CD4-positive, alpha-beta T cell treated with Interleukin-1 beta for 1 hour (primary cell): ENCODE data around the gene FAM83G.
"Not testable (repeated sequence)": the region's sequence is repeated elsewhere in the genome, so short reads cannot be mapped to it uniquely, and the experiment has no call there.

Experiments used
- DNase-seq, 2 donors: peaks; one replicate each; pipeline ENCODE4 v3.0.0-alpha.2; 2020 to 2022

FAM83G gene

DNA sequence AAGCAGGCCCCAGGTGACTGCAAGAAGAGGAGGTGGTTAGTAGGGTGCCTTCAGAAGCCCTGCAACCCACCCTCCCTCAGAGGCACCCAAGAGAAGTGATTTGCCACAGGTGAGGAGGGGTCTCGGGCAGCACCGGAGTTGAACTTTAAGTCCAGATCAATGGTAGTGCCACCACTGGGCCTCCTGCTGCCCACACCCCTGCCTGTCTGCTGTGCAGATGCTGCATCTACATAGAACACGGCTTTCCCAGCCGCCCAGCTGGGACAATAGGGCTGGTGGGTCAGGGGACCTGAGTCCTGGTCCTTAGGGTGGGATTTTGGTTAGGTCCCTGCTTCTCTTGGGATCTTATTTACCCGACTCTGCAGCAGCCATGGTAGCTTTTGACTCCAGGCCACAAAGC lies 17.6 kb upstream of the FAM83G start:
- DNase-seq: no peak

DNA sequence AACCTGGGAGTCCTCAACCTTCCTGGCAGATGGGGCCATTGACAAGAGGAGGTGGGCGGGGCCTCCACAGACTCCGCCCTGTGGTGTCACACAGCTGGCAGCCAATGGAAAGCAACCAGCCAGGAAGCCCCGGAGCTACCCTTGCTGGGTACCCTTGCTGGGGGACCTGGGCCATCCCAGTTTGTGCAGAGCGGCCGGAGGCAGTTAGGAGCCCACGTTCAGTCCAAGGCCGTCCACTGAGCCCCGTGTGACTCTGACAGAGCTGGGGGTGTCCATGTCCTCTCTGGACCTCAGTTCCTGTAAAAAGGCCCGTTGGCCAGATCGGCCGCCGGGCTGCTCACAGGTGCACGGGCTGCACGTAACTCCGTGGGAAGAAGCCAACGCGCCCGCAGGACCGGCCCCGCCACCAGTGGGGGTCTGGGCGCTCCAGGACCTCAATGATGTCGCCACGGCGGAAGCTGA lies 17.1 kb upstream of the FAM83G start:
- peak; percentile 43 to 44 for DNase-seq

DNA sequence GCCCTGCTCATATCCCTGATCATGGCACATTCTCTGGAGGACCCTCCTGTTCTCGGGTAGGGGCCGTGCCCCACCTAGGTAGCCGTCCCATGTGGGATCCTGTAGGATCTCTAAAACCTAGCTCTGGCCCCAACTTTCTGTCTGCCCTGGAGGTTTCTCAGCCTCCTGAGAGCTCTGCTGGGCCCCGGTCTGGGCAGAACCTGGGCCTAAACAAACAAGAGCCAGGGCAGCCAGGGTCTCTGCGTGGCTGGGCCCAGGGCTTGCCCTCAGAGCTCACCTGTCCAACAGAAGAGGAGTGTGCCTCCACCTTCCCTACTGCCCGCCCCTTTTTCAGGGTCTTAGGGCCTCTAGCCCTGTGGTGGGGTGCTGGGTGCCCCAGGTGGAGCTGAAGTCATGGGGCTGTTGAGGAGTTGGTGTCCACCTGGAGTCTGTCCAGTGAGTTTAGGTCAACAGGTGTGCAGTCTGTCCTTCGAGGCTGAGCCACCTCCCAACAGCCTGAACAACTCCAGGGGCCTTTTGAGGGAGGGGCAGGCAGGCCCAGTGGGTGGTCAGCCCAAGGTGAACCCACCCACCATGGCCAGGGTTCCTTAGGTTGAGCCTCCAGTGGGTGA lies 16.6 kb upstream of the FAM83G start:
- DNase-seq: not testable (repeated sequence)

DNA sequence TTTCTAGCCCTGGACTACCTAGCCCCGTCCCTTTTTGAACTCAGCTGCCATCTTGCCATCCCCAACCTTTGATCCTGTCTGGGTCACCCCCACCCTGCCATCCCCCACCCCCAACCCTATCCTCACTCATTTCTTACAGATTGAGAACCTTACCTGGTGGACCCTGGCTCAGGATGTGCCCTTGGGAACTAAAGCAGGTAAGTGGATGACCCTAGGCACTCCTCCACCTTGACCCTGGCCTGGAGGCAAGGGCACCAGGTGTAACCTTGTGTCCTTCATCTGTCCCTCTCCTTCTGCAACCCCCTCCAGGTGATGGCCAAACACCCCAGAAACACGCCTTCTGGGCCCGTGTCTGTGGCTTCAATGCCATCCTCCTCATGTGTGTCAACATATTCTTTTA lies 15.5 kb upstream of the FAM83G start:
- DNase-seq: no peak

DNA sequence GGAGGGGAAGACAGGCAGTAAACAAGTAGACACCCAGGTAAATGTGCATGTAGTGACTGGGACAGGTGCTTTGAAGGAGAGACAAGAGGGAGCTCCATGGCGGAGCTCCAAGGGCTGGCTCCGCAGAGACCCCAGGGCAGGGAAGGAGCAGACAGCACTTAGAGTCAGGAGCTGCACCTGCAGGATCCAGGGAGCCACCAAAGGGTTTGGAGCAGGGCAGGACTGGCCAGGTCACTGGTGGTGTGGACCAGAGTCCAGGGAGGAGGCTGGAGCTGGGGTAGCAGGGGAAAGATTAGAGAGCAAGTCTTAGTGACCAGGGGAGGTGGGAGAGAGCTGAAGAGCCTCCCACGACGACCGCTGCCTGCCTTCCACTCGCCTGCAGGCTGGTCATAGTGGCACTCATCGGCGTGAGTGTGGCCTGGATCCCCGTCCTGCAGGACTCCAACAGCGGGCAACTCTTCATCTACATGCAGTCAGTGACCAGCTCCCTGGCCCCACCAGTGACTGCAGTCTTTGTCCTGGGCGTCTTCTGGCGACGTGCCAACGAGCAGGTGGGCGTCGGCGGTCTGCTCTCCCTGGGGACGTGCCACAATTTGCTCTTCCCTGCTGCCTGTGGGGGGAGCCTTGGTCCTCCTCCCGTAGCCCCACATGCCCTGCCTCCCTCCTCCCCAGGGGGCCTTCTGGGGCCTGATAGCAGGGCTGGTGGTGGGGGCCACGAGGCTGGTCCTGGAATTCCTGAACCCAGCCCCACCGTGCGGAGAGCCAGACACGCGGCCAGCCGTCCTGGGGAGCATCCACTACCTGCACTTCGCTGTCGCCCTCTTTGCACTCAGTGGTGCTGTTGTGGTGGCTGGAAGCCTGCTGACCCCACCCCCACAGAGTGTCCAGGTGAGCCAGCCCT lies 14.7 kb upstream of the FAM83G start:
- DNase-seq: no peak

DNA sequence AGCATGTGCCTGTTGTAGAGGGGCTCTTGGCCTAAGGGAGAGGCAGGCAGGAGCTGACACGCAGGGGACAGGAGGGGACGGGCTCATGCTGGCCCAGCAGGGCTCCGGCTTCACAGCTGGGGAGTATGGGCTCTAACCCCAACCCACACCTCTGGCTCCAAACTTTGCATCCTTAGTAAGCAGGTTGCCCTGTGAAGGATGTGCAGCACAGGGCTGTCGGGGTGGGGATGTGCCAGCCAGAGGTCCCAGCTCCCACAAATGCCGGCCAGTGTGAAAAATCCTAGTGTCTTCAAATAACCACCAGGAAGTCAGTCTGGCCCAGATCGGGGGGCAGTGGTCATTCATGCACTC lies 14.0 kb upstream of the FAM83G start:
- DNase-seq: no peak

DNA sequence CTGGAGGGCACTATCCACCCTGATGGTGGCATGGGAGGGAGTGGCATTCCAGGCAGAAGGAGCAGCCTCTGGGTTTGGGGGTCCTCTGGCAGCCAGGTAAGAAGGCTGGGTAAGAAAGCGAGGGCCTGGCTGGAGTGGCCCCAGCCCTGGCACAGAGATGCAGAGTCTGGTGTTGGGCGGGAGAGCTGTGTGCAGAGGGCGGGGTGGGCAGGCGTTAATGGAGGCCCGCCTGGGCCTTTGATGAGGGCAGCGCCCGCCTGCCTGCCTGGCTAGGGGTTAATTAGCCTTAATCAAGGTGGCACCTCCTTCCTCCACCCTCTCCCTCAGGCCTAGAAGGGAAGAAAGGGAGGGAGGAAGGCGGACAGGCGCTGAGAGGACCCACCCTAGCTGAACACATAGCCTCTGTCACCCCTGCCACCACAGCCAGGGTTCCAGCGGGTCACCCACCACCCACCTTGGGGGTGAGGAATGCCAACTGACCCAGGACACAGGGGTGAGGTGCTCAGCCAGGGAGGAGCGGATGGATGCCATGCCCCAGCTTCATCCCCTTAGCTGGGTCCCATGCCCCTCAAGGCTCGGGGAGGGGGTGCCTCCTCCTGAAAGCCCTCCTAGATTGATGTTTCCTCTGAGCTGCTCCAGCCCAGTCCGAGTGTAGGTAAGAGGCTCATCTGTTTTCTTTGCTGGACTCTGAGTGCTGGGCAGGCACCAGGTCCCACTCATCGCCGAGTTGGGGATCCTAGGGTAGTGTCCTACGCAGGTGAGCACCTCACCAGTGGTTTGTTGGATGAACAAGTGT lies 13.4 kb upstream of the FAM83G start:
- DNase-seq: no peak

DNA sequence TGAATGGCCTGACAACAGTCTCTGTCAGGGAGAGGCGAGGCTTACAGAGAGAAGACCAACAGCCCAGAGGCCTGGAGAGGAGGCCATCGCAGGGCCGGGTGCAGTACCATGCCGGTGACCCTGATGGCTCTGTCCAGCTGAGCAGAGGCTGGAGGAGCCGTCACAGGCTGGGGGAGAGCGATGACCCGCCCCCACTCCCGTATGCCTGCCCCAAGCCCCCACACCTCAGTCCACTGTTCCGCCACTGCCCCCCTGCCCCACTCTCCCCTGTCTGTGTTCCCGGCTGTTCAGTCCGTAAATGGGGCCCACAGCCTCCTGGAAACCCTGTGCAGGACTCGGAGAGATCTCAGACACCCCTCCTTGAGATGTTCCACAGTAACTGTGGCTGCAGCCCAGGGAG lies 12.8 kb upstream of the FAM83G start:
- no peak for DNase-seq

DNA sequence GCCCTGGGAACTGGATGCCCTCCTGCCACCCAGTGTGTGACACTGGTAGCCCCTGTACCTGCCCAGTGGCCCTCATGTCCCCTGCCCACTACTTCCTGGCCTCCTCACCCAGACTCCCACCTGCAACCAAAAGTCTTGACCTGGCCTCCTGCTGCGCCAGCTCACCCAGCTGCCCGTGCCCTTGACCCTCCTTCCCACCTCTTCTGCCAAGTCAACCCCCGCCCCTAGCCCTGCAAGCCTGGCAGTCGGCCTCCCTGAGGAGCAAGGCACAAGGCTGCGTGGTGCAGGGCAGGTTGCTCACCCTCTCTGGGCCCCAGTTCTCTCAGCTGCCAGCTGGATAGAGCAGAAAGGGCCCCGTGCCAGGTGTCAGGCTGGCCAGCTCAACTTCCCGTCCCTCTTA lies 12.3 kb upstream of the FAM83G start:
- no peak for DNase-seq

DNA sequence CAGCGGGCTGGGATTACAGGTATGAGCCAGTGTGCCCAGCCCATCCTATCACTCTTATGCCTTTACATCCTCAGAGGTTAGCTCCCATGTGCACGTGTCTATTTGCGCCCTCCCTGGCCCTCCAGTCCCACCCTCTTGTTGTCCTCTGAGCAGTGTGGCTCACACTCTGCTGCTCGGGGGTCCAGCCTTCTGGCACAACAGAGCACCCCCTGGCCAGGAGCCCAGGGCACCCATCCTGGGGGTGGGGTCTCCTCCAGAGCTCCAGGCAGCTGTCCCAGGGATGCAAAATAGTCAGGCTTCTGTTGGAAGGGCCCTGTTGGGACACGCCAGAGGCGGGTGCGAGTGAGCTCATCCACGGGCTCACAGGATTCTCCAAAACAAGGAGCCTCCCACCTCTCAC lies 11.7 kb upstream of the FAM83G start:
- no peak for DNase-seq

DNA sequence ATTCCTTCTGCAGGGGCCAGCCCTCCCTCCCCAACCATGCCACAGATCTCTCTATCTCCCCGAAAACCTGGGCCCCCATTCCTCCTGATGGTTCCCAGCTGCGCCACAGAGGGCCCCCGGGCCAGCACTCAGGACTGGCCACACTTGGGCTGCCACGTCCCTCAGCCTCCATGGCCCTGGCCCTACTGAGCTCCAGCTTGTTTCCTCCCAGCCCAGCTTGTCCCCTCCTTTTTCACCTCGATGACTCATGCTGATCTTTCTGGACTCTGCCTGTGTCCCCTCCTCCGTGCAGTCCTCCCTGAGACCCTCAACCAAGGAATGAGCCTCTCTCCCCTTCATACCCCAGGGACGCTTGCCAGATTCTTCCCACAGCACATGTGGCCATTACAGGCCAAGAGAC lies 10.9 kb upstream of the FAM83G start:
- no peak for DNase-seq

DNA sequence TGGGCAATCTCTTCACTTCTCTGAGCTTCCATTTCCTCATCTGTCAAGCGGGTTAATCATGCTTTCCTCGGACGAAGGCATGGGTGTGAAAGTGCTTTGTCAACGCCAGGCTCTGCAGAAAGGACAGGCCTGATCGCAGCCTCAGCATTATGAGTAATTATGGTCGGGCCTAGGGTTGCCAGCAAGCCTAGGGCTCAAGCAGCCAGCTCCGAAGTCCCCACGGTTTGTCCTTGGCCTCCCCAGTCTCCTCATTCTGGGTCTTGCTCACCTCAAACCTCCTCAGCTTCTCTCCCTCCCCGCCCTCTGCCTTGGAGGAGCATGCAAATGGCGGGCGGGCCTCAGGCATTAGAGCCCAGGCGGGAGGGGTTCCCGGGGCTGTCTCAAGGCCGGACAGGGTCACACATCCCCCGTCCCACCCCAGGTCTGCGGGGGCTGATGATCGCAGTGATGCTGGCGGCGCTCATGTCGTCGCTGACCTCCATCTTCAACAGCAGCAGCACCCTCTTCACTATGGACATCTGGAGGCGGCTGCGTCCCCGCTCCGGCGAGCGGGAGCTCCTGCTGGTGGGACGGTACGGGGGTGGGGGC lies 10.2 kb upstream of the FAM83G start:
- no peak for DNase-seq

DNA sequence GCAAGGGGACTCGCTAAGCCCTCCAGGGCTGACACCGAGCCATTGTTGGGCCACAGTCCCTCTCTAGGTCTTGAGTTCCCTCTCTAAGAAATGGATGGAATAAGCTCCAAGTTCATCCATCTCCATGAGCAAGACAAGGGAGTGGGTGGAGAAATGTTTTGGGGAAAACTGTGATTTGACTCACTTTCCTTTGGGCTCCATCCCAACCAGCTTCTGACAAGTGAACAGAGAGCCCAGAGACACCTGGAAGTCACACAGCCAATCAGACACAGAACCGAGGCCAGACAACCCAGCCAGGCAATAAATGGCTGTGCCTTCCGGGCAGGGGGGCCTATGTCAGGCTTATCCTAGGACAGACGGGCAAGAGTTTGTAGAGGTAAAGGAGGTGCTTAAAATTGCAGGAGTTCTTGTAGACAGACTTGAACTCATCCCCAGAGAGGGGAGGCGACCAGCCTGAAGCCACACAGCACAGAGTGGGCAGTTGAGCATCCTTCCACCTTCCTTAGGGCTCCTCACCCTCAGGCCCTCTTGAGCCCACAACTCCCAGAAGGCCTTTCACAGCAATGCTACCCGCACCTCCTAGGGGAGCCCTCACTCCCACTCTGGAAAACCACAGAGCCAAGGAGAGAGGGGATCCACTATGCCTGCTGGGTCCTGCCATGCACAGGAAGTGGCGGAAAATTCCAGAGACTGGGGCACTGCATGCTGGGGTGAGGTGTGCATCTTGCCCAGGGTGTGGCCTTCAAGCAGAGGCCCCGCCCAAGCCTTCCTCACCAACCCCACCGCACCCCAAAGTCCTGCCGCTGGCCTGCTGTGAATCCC lies 9.5 kb upstream of the FAM83G start:
- DNase-seq: no peak

DNA sequence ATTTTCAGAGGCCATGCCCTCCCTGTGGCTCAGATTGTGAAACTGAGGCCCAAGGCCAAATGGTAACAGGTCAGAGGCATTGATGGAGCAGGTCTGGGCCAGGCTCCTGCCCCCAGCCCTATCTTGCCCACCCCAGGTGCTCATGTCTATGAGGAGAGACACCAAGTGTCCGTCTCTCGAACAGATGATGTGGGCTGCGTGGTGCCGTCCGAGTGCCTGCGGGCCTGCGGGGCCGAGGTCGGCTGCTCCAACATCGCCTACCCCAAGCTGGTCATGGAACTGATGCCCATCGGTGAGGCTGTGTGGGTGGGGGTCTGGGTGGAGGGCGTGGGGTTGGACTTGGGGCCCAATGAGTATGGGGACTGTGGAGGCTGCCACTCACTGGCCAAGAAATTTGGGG lies 8.7 kb upstream of the FAM83G start:
- no peak for DNase-seq

DNA sequence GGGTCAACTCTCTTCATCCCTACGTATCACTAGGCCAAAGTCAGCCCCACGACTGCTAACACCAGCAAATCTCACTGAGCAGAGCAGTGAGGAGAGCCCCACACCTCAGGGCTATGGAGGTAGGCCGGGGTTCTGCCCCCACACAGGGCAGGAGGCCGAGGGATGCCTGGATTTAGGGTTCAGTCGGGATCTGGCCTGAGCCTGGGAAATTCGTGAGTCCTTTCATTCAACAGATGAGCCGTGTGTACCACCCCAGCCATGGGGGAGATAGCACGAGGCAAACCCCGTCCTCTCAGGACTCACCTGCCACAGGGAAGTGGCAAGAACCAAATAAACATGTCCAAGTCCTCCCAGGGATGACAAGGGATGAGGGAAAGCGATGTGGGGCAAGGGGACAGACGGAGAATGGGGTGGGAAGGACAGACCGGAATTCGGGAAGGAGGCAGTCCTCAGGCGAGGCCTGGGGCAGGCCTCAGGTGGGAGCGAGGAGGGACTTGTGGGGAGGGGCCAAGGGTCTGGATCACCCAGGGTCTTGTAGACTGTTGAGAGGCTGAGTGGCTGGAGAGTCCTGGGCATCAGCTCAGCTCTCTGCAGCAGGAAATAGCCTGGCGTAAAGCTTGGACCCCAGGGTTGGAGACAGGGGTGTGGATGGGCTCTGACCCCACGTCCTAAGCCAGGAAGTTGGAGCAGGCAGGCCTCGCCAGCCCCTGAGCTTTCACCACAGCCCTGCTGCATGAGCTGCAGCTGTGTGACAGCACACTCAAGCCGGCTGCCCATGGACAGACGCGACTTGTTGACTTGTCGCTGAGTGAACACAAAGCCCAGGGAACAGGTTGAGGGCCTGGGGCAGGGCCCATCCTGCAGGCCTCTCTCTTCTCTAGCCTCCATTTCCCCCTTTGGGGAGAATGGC lies 7.9 kb upstream of the FAM83G start:
- DNase-seq: no peak

DNA sequence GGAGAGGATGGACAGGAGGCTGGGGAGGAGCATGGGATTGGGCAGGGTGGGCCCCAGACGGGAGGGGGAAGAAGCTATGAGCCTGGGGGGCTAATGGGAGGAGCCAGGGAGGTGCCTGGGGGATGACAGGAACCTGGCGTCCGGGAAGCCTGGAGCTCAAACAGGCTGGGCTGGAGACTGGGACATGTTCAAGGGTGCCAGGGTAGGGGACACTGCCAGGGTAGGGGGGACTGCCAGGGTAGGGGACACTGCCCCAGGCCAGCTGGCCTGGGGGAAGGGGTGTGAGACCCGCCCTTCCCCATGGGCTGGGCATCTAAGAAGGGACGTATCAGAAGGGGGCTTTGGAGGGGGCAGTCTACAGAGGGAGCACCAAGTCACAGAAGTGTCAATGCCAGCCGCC lies 7.0 kb upstream of the FAM83G start:
- DNase-seq: no peak

DNA sequence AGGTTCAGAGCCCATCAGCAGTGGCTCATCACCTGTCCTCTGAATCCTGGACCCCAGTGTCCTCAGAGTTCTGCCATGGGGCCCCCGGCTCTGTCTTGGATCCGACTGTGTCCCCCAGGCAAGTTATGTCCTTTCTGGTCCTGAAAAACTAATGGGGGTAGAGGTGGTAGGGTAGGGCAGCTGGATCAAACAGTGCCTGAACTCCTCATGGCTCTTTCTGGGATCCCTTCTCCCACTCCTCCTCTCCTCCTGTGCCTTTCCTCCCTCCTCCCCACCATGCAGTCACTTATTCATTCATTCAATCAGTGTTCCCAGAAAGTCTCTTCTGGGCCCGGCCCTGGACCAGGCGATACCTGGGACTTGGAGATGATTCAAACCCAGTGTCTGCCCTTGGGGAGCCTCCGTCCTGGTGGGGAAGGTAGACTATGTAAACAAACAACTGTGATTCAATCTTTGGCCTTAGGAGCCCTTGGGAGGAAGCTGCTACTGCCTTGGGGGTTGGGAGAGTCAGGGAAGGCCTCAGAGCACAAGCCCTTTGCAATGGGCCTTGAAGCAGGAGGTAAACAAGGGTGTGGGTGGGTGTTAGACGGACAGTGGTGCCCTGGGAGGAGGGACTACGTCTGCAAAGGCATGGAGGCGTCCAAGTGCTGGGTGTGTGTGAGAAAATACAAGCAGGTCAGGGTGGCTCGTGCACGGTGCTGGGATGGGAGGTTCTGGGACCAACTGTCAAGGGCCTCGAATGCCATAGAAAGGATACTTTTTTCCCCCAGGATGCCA lies 6.4 kb upstream of the FAM83G start:
- DNase-seq: no peak

DNA sequence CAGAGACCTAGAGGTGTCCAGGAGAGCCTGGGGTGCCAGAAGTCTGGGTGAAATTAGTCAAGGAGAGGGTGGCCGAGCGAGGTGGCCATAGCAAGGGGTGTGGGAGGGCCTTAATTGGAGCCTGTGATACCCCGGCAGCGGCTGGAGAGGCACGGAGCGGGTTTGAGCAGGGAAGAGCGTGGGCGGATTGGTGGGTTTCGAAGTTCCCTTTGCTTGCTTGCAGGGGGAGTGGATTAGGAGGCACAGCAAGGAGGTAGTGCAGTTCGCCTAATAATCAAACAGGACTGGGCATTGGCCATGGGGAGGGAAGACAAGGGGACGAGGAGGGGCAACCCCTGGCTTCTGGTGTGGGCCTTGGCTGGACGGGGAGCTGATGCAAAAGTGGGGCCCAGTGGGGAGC lies 5.4 kb upstream of the FAM83G start:
- DNase-seq: no peak

DNA sequence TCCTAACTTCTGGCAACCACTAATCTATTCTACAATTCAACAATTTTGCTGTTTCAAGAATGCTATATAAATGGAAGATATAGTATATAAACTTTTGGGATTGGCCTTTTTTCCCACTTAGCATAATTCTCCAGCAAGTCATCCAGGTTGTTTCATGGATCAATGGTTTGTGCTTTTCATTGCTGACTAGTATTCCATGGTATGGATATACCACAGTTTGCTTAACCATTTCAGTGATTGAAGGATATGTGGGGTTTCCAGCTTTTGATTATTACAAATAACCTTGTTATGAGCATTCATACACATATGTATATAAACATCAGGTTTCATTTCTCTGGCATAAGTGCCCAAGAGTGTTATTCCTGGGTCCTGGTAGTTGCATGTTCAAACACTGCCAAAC lies 2.1 kb upstream of the FAM83G start:
- DNase-seq: no peak

DNA sequence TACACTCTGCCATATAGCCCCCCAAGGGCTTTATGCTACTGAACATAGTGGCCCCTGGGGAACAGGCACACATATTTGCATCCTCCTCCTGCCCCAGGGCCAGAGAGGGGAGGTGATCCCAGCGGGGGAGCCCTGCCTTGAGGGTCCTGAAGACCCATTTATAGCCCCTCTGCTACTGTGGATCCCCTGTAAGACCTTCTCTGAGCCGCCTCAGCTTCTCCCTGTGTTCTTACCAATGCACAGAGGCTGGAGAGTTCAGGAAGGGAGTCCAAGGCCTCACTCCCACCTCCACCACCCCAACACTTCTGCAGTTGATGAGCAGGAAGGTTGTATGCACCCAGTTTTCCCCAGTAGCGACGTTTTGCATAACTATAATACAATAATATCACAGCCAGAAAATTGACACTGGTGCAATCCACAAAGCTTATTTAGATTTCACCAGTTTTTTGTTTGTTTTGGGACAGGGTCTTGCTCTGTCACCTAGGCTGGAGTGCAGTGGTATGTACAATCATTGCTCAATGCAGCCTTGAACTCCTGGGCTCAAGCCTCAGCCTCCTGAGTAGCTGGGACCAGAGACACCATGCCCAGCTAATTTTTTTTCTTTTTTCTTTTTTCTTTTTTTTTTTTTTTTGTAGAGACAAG lies 1.3 kb upstream of the FAM83G start:
- DNase-seq: no peak
